DOHH2 (cell line): ENCODE measurements around the gene METTL1.

Source experiments
- CTCF ChIP-seq: fragments of 200-600 bp; sonication (generic); IDR thresholded peaks from one replicate; pipeline ENCODE4 v1.5.1; 2014; ENCODE audit warnings: antibody characterized with exemption, mild to moderate bottlenecking, low read depth, low read length; ENCODE audit not compliant: poor library complexity, severe bottlenecking
- EZH2phosphoT487 ChIP-seq: fragments of 200-600 bp; sonication (generic); IDR thresholded peaks from 2 replicates; pipeline ENCODE4 v1.6.1; 2017; ENCODE audit warnings: borderline replicate concordance, mild to moderate bottlenecking, antibody characterized with exemption, low read length, moderate library complexity, mixed read lengths

- TF ChIP-seq CTCF: no peak
- TF ChIP-seq EZH2phosphoT487: no peak
Measured at GRCh38 chr12:57735198-57735855, 36.6 kb downstream of the METTL1 start.
